Ramos (cell line): Measurements from ENCODE around the gene PTPRD.

Source experiments
- in situ Hi-C: fragments of 300-500 bp; cut with MboI; formaldehyde crosslinking; loops from one replicate; pipeline ENCODE4 v1.14.3; 2022; ENCODE audit warnings: low sequenced_read_pairs; ENCODE audit not compliant: unreplicated experiment

The PTPRD gene

DNA sequence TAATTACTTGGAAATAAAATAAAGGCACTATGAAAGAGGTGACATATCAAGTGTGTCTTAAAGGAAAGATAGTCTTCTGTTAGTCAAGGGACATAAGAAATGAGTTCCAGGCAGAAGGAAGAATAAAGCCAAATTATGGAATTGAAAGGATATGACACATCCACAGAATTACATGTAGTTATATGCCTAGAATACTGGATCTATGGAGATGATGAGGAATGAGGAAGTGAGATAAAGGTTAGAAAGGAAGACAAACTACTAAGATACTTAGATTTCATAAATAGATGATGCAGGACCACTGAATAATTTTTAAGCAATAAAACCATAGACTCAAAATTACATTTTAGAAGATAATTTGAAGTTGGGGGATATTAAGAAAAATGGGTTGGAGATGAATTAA lies 609.8 kb downstream of the PTPRD start:
- in situ Hi-C loops, result no loop called here

DNA sequence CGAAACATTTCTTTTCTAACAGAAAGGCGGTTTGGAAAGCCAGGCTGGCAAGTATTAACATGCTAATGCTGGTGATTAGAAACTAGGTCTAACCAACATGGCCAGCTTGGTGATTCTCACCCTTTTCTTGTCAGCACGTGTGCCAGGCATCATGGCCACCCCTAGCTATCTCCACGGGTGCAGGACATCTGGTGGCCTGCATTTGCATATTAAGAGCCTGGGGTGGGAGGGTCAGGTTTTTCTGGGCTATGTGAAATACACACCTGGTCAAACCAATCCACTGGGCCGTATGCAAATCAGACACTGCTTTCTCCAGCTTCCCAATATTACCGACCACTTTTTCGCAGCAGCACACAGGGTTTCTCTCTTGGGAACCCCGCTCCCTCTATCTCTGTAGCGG lies 612.1 kb downstream of the PTPRD start:
- in situ Hi-C loops, result no loop called here

DNA sequence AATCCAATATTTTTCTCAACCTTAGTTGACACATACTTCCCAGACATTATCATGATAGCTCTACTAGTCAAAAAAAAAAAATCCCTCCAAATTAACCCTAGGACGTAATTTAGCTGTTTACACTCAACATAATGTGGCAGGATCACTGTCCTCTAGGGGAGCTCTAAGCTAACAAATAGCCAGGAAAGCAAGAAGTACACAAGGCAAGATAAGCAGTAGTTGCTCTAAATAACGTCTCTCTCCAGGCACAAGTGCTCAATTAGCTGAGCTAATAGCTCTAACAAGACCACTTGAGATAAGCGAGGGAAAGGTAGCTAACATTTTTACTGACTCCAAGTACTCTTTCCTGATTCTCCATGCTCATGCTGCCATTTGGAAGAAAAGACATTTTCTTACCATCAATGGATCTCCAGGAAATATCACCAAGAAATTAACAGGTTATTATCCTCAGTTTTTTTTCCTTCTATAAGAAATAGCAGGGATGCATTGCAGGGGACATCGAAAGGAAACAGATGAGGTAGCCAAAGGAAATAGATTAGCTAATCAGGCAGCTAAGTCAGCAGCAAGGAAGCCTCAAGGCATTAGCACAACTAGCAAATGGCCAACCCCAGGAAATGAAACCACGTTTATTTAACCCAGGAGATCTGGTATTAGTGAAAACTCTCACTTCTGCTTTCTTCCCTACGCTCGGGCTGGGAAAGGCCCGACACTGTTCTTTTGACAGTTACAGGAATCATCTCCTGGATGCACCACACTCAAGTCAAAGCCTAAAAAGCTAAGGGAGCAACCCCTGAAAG lies 614.1 kb downstream of the PTPRD start:
- in situ Hi-C loops, result no loop called here

DNA sequence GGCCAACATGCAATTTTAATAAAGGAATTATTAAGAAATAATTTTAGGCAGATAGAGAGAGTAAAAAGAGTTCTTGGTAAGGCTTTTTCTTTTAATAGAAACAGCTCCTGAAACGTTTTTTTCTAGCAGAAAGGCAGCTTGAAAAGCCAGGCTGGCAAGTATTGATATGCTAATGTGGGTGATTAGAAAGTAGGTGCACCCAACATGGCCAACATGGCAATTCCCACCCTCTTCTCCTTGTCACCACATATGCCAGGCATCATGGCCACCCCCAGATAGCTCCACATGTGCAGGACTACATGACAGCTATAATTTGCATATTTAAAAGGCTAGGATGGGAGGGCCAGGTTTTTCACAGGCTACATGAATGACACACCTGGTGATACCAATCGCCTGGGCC lies 615.2 kb downstream of the PTPRD start:
- in situ Hi-C loops, result no loop called here

DNA sequence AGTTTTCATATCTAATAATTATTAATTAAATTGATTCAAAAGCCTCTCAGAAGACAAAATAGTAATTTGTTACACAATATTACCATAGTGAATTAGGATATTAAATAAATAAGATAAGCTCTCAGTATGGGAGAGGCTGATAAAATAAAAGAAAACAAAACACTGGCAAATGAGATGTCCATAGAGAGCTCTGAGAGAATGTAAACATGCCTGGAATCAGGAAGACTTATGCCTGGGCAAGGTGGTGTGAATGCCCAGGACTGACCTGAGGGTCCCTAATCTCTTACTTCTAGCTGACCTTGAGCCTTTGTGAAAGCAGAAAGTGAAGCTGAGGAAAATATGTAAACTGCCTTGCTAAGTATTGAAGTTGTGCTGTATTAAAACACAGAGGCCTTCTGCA lies 616.5 kb downstream of the PTPRD start:
- in situ Hi-C loops, result no loop called here

DNA sequence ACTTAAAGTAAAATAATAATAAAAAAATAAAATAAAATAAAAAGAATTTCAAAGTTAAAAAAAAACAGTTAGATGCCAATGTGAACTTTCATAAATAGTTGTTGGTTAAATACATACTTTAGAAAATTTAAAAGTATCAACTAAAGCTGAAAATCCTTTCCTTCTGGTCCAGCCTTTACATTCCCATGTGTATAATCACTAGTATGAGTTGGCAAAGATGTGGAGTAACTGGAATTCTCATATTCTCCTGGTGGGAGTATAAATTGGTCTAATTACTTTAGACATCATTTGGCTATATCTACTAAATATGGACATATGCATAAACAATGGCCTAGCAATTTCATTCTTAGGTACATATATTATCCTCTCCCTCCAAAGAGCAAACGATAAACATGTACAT lies 619.9 kb downstream of the PTPRD start:
- in situ Hi-C loops, result no loop called here

DNA sequence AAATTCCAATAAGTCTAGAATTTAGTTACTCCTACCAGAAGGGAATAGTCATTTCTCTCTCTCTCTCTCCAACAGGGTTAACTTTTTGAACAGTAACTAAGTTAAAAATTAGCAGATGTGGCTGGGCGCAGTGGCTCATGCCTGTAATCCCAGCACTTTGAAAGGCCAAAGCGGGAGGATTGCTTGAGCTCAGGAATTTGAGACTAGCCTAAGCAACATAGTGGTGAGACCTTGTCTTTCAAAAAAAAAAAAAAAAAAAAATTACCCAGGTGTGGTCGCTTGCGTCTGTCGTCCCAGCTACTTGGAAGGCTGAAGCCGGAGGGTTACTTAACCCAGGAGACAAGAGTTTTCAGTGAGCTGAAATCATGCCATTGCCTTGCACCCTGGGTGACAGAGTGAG lies 639.7 kb downstream of the PTPRD start:
- in situ Hi-C loops, result no loop called here

DNA sequence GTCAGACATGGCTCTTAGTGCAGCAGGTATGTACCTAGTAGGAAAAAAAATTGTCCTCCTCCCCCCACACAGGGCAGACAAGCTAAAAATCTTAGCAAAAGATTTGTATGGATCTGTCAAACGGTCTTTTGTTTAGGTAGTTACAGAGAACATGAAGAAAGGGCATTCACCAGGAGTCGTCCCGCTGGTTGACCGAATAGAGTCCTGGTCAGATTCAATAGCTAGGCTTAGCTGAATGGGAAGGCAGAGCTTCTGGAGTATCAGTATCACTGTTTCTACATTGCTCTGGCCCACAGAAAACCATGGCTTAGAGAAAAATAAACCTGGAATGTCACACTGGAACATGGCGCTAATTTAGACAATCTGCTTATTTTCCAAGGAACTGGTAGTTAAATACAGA lies 642.3 kb downstream of the PTPRD start:
- in situ Hi-C loops, result no loop called here

DNA sequence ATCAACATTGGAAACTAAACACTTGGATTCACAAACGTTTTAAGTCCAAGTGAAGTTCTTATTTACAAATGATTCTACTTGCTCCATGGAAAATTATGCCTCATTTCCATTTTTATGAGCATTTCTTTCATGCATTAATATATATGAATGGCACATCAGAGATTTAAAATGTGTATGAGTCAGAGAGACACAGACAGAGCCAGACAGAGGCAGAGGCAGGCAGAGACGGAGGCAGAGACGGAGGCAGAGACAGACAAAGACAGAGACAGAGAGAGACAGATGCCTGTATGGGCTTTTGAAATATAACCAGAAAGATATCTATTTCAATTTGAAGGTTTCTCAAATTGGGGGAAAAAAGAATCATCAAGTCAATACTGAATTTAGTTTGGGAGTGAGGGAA lies 649.0 kb downstream of the PTPRD start:
- in situ Hi-C loops, result no loop called here

DNA sequence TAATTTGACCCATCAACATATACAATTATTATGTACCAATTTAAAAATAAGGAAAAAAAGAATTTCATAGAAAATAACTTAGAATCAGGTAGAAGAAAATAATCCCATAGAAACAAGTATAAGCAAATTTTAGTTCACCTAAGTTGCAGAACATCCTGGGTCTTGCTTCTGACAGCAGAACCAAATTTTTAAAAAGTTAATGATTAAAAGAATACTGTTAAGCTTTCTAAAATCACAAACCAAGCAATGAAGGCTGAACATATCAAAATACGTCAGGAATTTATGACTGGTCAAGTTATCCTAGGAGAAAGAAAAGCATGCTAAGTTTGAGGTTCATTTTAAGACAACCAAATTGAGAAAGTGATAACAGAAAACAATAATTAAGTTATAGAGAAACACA lies 650.9 kb downstream of the PTPRD start:
- in situ Hi-C loops, result no loop called here

DNA sequence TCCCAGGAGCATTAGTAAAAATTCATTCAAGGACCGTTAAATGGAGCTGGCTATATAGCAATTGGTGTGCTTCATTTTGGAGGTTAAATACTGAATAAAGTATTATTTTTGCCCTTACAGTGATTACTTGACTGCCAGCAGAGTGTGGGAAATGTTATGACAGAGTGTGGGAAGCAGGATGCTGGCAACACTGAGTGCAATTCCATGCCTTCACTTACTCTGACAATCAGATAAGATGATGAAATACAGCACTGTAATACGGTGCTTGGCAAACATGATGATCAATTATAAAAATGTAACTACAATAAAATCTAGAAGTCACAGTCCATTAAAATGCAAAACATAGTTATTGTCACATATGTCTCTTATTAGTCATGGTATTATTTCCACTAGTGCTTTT lies 651.3 kb downstream of the PTPRD start:
- in situ Hi-C loops, result no loop called here

DNA sequence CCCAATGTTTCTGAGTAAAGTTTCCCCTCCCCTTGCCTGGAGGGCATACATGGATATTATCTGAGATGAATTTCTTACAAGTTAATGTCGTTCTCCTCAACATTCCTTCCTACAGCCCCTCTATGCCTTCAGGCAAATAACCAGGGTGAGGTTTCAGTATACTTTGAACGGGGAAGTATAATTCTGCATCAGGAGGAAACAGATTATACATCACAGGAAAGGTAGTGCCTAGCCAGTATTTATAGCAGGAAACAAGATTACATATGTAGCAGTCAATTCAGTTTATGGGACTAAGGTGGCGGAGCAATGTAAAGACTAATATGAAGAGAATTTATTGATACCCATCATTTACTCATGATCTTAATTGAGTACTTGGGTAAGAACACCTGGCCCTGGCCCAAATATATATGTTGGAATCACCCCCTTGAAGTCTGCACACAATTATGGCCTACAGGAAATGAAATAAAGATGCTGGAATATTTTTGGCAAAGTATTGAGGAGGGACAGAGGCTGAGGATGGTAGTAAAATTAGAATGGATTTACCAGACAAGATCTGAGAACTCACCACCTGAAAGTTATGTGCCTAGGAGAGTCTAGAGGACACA lies 661.1 kb downstream of the PTPRD start:
- in situ Hi-C loops, result no loop called here

DNA sequence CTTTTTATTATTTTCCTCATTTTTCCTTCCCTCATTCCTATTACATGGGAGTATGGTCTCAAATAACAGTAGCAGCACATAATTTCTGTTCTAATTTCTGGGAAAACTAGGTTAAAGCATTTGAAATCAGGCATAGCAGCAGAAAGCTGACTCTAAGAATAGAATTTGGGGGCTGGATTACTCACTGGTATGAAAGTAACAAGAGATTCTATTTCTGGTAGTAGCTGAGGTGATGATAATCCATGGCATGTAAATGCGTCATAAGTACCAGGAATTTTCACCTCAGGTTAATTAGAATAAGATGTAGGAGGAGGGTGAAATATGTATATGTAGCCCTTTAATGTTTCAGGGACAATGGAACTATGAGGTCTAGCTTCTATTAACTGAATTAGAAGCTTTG lies 662.0 kb downstream of the PTPRD start:
- in situ Hi-C loops, result no loop called here

DNA sequence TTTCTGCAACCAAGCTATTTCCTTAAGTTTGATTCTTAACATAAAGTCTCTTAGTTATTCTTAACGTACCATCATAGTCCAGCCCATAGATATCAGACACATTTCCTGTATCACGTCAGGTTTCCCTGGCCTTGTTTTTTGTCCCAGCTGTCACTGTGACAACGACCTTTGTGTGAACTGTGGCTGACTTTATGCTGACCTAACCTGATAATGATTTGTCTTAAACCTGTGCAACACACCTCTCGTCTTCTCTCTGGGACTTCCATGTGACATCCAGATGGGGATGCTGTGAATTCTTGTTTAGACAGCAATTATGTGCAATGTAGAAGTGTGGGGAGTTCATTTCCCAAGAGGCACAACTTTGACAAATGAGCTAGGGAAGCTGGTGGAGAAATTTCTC lies 662.8 kb downstream of the PTPRD start:
- in situ Hi-C loops, result loop anchor here (25.0 kb wide), 1 partner anchor 338 kb away; no protein-coding TSS in a partner anchor

DNA sequence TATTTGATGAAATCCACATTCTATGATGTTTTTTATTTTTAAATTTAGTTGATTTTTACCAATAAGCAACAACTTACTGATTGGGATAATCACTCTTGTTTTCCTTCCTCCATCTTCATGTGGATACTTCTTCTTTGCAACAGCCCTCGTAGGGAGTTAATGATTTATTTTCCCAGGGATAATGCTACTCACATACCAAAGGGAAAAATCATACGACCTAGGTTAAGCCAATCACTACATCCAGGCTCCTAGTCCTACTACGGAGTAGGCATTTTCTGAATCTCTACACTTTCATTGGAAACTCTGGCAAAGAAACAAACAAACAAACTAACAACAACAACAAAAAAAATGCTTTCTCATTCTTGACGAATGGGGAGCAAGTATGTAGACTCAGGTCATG lies 663.4 kb downstream of the PTPRD start:
- in situ Hi-C loops, result loop anchor here (25.0 kb wide), 1 partner anchor 337 kb away; no protein-coding TSS in a partner anchor

DNA sequence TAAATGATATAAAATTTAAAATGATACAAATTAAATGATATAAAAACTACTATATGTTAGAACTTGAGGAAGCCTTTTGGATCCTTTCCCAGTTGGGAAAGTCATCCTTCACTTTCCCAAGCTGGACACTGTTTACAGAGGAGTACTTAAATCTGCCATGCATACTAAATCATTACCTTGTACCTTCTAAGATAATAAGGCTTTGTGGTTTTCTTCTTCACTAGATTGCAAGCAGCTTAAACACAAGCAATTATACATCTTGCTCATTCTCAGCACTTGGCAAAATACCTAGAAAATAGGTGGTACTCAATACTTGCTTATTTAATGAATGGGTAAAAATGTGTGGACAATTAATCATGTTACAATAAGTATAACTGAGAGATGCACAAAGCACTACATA lies 666.8 kb downstream of the PTPRD start:
- in situ Hi-C loops, result loop anchor here (25.0 kb wide), 1 partner anchor 334 kb away; no protein-coding TSS in a partner anchor

DNA sequence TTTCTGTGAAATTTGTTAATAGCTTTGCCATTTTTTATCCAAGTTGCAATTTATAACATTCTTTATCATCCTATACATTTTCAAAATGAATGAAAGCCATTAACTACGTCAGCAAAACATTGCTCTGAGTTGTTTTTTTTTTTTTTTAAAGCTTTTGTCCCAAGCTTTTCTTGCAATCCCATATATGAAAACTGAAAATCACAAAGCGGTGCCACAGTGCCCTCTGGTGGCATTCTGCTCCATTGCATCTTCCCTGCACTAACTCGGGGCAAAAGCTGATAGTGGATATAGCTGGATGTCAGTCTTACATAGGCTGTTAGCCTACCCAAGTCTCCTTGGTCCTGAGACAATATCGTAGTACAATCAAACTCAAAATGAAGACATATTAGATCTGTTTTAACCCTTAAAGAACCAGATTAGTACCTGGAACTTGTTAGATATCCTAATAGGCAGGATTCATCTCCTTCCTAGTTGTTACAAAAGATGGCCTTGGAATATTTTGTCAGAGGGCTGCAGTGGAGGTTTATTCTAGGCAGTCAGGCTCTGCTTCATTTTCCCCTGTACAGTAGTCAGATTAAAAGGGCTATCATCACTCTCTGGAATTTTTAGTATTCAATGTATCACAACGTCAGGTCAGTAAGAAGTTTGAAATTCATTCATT lies 669.9 kb downstream of the PTPRD start:
- in situ Hi-C loops, result loop anchor here (25.0 kb wide), 1 partner anchor 331 kb away; no protein-coding TSS in a partner anchor

DNA sequence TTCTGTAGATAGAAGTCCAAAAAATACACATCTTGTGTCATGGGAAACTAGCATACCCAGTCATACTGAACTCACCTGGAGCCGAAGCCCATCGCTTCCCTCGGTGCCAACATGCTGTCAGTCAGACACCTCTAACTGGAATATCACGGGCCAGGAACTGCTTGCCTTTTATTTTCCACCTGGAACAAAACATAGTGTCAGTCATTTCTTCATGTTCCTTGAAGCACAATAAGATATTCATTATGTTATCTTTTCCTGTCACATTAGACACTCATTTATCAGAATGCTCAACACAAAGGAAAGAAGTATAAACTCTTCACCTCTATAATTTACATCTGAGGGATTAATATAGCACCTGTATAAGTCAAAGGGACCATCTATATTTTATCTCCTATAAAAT lies 674.4 kb downstream of the PTPRD start:
- in situ Hi-C loops, result loop anchor here (25.0 kb wide), 1 partner anchor 326 kb away; no protein-coding TSS in a partner anchor

DNA sequence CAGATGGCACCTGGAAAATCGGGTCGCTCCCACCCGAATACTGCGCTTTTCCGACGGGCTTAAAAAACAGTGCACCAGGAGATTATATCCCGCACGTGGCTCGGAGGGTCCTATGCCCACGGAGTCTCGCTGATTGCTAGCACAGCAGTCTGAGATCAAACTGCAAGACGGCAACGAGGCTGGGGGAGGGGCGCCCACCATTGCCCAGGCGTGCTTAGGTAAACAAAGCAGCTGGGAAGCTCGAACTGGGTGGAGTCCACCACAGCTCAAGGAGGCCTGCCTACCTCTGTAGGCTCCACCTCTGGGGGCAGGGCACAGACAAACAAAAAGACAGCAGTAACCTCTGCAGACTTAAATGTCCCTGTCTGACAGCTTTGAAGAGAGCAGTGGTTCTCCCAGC lies 681.3 kb downstream of the PTPRD start:
- in situ Hi-C loops, result loop anchor here (25.0 kb wide), 1 partner anchor 319 kb away; no protein-coding TSS in a partner anchor

DNA sequence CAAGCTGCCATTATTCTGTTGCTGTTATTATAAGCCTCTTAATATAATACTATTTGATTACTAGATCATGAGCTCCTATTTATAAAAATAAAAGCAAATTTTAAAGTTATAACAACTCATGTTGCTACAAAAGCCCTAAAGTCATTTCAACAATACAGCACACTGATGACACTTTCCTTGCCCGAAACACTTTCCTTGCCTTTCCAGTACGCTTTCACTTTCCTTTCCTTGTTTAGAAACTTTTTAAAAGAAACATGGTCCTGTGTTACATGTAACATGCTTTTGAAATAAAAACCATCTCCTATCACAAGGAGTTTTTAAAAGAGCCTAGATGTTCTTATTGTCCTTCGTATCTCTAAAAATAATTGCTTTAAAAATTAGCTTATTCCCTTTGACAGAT lies 688.4 kb downstream of the PTPRD start:
- in situ Hi-C loops, result no loop called here

DNA sequence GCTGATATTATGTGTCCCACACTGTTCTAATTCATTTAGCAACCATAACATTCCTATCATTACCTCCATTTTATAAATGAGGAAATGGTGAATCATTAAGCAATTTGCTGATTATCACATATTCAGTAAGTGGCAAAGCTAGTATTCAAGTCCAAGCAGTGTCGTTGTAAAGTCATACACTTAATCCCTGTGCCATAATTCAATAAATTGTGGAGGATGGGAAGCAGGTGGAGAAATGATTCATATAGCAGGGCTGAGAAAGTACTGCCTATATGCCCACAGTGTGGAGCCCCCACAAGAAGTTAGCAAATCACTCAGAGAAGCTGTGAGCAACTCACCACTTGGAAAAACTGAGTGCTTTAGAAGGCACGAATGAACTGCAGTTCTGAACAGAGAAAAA lies 691.0 kb downstream of the PTPRD start:
- in situ Hi-C loops, result no loop called here
